K562 treated with DMSO at 1 percent for 12 hours (cell line): ENCODE measurements around the gene CFAP54. TPM values are rescaled to one million over a fixed set of nuclear protein-coding genes. Genes with fewer than 3 reads are reported as not detected.

Experiments used
- total RNA-seq: library from RNA; unstranded; fragments of 300-600 nt; gene quantifications from 2 replicates; pipeline ENCODE4 v1.2.3, GENCODE V29; 2022; ENCODE audit not compliant: insufficient read depth

Gene CFAP54
- not detected in 2 replicates for total RNA-seq

GRCh38 chr12:96489392-96490056 is at the start of gene CFAP54:
CFAP54 (plus strand) TSS chr12:96489577; CDS start chr12:96489610, 33 bp downstream.

GRCh38 chr12:96906849-96907670 is 417.7 kb downstream of the CFAP54 start, which contains the start of gene NEDD1:
NEDD1 (plus strand) TSS chr12:96907257; CDS start chr12:96909760, 2,503 bp downstream.

Other genes starting within 250 kb of the CFAP54 start
- gene CDK17, start 89.1 kb upstream of the CFAP54 start, total RNA-seq = 6.9 and 19.3 TPM in 2 replicates